Measurements from ENCODE around the gene SLC39A11. TPM values are rescaled to one million over a fixed set of nuclear protein-coding genes. Genes with fewer than 3 reads are reported as not detected.
"Not testable (repeated sequence)": the region's sequence is repeated elsewhere in the genome, so short reads cannot be mapped to it uniquely, and the experiment has no call there.

SLC39A11 gene
- 24.8 and 28.1 TPM in 2 replicates for total RNA-seq (2014; rRNA removed; shearing (Covaris generic); ENCODE audit: low replicate concordance)

DNA sequence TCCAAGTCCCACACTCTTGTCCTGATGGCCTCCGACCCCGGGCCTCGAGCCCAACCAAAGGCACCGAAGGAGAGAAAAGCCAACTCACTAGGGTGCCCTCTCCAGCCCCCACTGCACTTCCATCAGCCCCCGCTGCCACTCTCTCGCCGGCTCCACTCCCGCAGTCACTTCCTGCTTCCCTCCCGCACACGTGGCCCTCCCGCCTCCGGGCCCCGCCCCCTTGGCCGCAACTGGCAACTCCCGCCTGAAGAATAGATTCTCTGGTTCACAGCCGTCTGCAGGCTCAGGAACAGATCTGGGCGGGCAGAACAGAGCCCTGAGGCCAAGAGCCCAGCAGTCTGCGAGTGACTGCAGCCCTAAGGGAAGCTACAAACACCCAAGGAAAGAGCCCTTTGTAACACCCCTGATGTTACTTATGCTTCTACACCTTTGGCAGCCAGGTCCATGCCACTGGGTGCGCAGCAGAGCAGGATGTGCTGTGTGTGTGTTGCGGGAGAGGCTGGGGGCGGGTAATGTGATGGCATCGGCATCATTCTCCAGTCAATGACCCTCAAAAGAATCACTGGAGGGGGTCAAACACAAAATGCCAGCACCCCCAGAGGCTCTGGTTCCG, at the start of gene SLC39A11:
SLC39A11 (minus strand) TSS at position 166 of the 613 bp plus-strand sequence. CDS start 3,924 bp downstream, outside the sequence.
- in situ Hi-C loops (cut with HindIII; ENCODE audit: low pct_unique_long_range_greater_than_20kb, low sequenced_read_pairs), result no loop called here
- peak; percentile 84 for DNase-seq (ENCODE audit: low read depth)

GRCh38 chr17:73141411-73141810, 48.9 kb upstream of the SLC39A11 start:
- in situ Hi-C loops (cut with HindIII; ENCODE audit: low pct_unique_long_range_greater_than_20kb, low sequenced_read_pairs), result no loop called here
- DNase-seq (ENCODE audit: low read depth), result no peak

DNA sequence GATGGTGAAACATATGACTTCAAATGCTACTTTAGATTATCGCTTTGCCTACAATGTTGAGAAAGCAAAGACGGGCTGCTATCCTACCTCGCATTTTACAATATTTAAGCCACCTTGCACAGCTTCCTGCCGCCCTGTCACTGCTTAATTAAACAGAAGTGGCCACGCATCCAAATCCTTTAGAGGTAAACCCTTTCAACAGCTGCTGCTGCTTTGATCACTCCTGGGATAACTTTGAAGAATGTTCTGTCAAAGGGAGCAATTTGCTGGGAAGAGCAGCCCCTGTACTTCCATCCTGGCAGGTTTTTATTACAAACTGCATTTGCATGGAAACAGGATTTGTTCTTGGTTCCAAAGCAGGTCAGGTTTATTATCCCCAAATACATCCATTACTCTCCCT, 48.1 kb upstream of the SLC39A11 start:
- no peak for DNase-seq (ENCODE audit: low read depth)
- in situ Hi-C loops (cut with HindIII; ENCODE audit: low pct_unique_long_range_greater_than_20kb, low sequenced_read_pairs), result no loop called here

DNA sequence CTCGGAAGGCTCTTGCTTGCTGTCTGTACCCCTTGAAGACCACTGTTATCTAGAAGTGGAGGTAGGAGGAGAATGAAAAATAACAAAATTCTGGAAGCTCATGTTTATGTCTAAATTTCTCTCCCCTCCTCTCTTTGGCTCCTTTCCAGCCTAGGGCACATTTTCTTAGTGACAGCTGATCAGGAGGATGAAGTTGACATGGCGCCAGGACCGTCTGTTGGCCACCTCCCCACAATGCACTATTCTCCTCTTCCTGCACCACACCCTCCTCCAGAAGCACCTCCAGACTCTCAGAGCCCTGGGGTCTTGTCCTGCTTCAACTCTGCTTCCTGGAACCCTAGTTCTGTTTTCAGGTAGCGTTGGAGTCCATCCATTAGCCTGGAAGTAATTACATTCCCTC, 46.8 kb upstream of the SLC39A11 start:
- no peak for DNase-seq (ENCODE audit: low read depth)
- in situ Hi-C loops (cut with HindIII; ENCODE audit: low pct_unique_long_range_greater_than_20kb, low sequenced_read_pairs), result no loop called here

DNA sequence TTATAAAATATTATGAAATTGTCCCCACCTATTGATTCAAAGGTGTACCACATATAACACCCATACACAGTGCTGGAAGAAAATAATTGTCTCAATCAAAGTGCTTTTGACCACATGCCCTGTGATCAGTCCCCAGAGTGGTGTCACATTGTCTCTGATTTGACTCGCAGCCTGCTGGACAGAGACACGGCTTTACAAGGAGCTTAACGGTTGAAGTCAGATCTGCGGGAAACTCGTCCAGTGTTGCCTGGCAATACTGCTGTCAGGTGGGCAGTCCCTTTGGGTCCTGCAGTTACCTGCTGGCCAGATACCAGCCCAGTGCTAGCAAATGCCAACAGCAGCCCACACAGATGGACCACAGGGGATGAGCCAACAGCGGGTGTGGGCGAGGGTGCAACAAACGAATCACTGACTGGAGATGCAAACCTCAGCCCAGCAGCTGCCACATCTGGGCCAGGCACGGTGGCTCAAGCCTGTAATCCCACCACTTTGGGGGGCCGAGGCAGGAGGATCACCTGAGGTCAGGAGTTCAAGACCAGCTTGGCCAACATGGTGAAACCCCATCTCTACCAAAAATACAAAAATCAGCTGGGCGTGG, 46.2 kb upstream of the SLC39A11 start:
- in situ Hi-C loops (cut with HindIII; ENCODE audit: low pct_unique_long_range_greater_than_20kb, low sequenced_read_pairs), result no loop called here
- DNase-seq (ENCODE audit: low read depth), result no peak

DNA sequence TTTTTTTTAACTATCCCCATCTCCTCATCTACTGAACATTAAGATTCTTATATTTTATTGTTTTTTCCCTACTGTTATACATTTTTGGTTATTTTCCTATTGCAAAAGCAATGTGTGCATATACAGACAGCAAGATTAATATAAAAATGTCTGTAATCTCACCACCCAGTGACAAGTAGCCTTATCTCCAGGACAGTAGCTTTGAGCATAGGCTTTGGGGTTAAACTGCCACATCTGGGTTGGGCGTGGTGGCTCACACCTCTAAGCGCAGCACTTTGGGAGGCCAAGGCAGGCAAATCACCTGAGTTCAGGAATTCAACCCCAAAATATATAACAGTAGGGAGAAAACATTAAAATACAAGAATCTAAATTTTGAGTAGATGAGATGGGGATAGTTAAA, 44.9 kb upstream of the SLC39A11 start:
- in situ Hi-C loops (cut with HindIII; ENCODE audit: low pct_unique_long_range_greater_than_20kb, low sequenced_read_pairs), result no loop called here
- no peak for DNase-seq (ENCODE audit: low read depth)

GRCh38 chr17:73135766-73136165, 43.3 kb upstream of the SLC39A11 start:
- no peak for DNase-seq (ENCODE audit: low read depth)
- in situ Hi-C loops (cut with HindIII; ENCODE audit: low pct_unique_long_range_greater_than_20kb, low sequenced_read_pairs), result no loop called here

DNA sequence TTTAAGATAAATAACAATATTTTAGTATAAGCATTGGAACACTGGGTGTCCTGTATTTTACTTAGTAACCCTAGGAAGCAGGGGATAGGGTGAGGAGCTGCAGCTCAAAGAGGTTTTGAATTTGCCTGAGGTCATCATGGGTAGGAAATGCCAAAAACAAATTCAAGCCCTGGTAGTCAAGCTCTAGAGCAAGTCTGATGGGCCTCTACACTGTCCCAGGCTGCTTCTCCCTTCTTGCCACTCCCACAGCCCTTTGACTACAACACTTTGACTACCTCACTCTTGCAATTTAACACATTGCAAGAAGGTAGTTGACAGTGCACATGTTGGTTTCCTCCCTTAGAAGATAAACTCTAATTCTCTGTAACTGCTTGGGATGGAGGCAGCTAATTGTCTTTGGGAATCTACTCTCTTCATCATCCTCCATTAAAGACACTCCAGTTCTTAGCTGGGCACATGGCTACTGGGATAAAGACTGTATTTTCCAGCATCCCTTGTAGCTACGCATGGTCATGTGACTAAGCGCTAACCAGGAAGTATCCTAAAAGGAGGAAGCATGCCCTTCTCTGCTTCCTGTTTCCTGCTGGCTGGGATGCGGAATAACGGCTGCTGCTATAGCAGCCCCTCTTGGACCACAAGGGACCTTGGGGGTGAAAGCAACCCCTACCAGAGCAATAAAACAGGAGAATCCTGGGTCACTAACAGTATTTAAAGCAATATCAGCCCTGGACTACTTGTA, 41.6 kb upstream of the SLC39A11 start:
- in situ Hi-C loops (cut with HindIII; ENCODE audit: low pct_unique_long_range_greater_than_20kb, low sequenced_read_pairs), result no loop called here
- DNase-seq (ENCODE audit: low read depth), result no peak

GRCh38 chr17:73132085-73132492, 39.6 kb upstream of the SLC39A11 start:
- no peak for DNase-seq (ENCODE audit: low read depth)
- in situ Hi-C loops (cut with HindIII; ENCODE audit: low pct_unique_long_range_greater_than_20kb, low sequenced_read_pairs), result no loop called here

DNA sequence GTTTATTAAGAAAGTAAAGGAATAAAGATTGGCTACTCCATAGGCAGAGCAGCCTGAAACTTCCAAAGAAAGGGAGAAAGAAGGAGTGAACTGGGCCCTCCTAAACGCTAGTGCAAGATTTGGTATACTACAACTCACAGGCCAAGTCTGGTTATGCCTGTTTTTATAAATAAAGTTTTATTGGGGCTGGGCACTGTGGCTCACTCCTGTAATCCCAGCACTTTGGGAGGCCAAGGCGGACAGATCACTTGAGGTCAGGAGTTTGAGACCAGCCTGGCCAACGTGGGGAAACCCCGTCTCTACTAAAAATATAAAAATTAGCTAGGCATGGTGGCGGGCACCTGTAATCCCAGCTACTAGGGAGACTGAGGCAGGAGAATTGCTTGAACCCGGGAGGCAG, 39.0 kb upstream of the SLC39A11 start:
- in situ Hi-C loops (cut with HindIII; ENCODE audit: low pct_unique_long_range_greater_than_20kb, low sequenced_read_pairs); DNase-seq (ENCODE audit: low read depth): not testable (repeated sequence)

DNA sequence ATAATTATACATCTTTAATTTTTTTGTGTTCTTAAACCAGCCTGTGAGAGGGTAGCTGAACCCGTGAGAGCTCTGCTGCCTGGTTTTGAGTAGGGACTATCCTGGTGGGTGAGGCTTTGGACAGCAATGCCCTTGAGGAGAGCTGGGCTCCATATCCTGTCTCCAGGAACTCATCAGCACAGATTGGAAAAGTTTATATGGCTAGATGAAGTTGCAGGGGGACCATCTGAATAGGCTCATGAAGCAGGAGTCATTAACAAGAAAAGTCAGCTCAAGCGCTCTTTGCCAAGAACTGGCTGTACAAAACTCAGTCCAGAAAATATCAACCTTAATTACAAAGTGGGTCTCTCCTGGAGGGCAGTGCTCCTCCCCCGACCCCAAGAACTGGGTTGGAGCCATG, 38.5 kb upstream of the SLC39A11 start:
- DNase-seq (ENCODE audit: low read depth), result no peak
- in situ Hi-C loops (cut with HindIII; ENCODE audit: low pct_unique_long_range_greater_than_20kb, low sequenced_read_pairs), result no loop called here

DNA sequence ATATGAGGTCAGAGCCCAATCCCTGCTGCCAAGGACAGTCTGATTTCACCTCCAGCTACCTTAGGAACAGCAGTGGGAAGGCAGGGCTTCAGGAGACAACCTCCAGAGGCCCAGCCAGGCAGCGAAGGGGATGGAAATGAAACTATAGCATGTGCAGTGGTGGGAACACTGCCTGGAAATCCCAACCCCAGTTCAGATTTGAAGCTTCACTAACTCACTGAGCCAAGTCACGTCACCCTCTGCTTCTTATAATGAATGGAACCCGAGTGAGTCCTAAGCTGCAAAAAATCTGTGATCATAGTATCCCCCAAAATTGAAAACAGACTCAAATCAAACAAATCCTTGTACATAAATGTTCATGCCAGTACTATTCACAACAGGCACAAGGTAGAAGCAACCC, 36.0 kb upstream of the SLC39A11 start:
- DNase-seq (ENCODE audit: low read depth), result no peak
- in situ Hi-C loops (cut with HindIII; ENCODE audit: low pct_unique_long_range_greater_than_20kb, low sequenced_read_pairs), result no loop called here

GRCh38 chr17:73126716-73127473, 34.4 kb upstream of the SLC39A11 start:
- DNase-seq (ENCODE audit: low read depth), result no peak
- in situ Hi-C loops (cut with HindIII; ENCODE audit: low pct_unique_long_range_greater_than_20kb, low sequenced_read_pairs), result no loop called here

DNA sequence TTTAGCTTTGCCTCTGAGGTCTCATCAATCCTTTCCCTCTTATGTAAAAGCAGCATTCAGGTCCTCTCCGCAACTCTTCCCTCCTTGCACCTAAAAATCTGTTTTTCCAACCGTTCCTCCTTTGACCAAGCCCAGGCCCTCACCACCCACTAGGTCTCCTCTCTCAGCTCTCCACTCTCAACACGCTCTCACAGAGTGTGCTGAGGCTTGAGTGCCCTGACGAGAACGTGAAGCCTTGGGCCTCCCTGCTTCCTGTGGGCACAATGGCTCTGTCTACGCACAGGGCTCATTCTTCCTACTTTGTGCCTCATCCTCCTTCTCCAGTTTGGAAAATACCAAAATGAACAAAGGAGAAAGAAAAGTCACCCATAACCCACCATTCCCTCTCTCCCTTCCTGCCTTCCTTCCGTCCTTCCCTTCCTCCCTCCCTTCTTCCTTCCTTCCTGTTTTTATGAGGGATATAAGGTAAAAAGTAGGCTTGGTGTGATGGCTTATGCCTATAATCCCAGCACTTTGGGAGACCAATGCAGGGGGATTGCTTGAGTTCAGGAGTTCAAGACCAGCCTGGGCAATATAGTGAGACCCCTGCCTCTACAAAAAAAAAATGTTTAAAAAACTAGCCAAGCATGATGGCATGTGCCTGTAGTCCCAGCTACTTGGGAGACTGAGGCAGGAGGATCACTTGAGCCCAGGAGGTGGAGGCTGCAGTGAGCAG, 31.3 kb upstream of the SLC39A11 start:
- no peak for DNase-seq (ENCODE audit: low read depth)
- in situ Hi-C loops (cut with HindIII; ENCODE audit: low pct_unique_long_range_greater_than_20kb, low sequenced_read_pairs), result no loop called here

- DNase-seq (ENCODE audit: low read depth), result no peak
- in situ Hi-C loops (cut with HindIII; ENCODE audit: low pct_unique_long_range_greater_than_20kb, low sequenced_read_pairs), result no loop called here
These were observed 30.6 kb upstream of the SLC39A11 start for GRCh38 chr17:73122953-73123605.

DNA sequence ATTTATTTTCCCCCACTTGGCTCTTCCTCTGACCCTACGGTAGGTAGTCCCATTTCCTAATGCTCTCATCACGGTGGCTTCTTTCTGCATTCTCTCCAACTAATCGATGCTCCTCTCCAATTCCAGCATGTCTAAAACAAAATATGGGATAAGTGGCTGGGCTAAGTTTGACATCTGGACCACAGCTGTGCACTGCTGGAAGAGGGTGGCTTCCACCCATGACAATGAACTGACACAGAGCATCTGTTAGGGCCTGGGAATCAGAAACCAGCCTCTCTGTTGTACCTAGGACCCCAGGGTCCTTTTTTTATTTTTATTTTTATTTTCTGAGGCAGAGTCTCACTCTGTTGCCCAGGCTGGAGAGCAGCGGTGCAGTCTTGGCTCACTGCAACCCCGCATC, 29.0 kb upstream of the SLC39A11 start:
- in situ Hi-C loops (cut with HindIII; ENCODE audit: low pct_unique_long_range_greater_than_20kb, low sequenced_read_pairs), result no loop called here
- no peak for DNase-seq (ENCODE audit: low read depth)

DNA sequence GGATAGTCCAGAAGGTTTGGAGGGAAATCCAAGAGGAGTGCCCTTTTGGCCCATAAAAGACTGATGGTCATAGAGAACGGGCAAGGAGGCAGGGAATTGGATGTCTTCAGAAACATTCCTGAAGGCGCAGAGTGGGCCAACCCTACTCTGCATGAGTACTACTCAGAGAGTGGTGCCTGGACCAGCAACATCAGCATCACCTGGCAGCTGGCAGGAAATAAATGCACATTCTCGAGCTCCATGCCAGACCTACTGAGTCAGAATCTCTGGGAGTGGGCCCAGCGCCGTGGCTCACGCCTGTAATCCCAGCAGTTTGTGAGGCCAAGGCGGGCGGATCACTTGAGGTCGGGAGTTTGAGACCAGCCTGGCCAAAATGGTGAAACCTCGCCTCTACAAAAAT, 27.1 kb upstream of the SLC39A11 start:
- no peak for DNase-seq (ENCODE audit: low read depth)
- in situ Hi-C loops (cut with HindIII; ENCODE audit: low pct_unique_long_range_greater_than_20kb, low sequenced_read_pairs), result no loop called here

GRCh38 chr17:73118951-73119391, 26.5 kb upstream of the SLC39A11 start:
- in situ Hi-C loops (cut with HindIII; ENCODE audit: low pct_unique_long_range_greater_than_20kb, low sequenced_read_pairs), result no loop called here
- DNase-seq (ENCODE audit: low read depth), result no peak
